IMR-90 (cell line): Measurements from ENCODE around the gene OSTF1.

Experiments
- CEBPB ChIP-seq: IDR thresholded peaks from 2 replicates; pipeline ENCODE4 v1.6.1; 2012; ENCODE audit warnings: low read depth, low read length, improper control_type of control experiment
- CTCF ChIP-seq: conservative IDR thresholded peaks from 2 replicates; pipeline ENCODE4 v1.5.1; 2012; ENCODE audit warnings: mild to moderate bottlenecking, low read depth, low read length, improper control_type of control experiment
- FOS ChIP-seq: fragments of 150-350 bp; IDR thresholded peaks from 2 replicates; pipeline ENCODE4 v1.6.1; 2016; ENCODE audit warnings: low read depth, low read length
- MXI1 ChIP-seq: IDR thresholded peaks from 2 replicates; pipeline ENCODE4 v1.6.1; 2012; ENCODE audit warnings: low read depth, mild to moderate bottlenecking, low read length, moderate library complexity, borderline replicate concordance
- NFE2L2 ChIP-seq: fragments of 150-350 bp; IDR thresholded peaks from 2 replicates; pipeline ENCODE4 v1.6.1; 2016; ENCODE audit warnings: low read depth, mild to moderate bottlenecking, low read length
- POLR2A ChIP-seq: IDR thresholded peaks from 2 replicates; pipeline ENCODE4 v1.6.1; 2012; ENCODE audit warnings: mild to moderate bottlenecking, low read depth, low read length
- RAD21 ChIP-seq: IDR thresholded peaks from 2 replicates; pipeline ENCODE4 v1.6.1; 2012; ENCODE audit warnings: low read length, improper control_type of control experiment
- RFX5 ChIP-seq: IDR thresholded peaks from 2 replicates; pipeline ENCODE4 v1.8.0; 2012; ENCODE audit warnings: low read depth, mild to moderate bottlenecking, low read length, moderate library complexity
- USF2 ChIP-seq: fragments of 150-350 bp; IDR thresholded peaks from 2 replicates; pipeline ENCODE4 v1.6.1; 2017; ENCODE audit warnings: mild to moderate bottlenecking, antibody characterized with exemption, low read length, low read depth

GRCh38 chr9:75109210-75109839, 21.0 kb downstream of the OSTF1 start:
- TF ChIP-seq CTCF (no peak), POLR2A (no peak), CEBPB (no peak), RAD21 (no peak), FOS (no peak), USF2 (no peak), MXI1 (no peak), RFX5 (no peak), NFE2L2 (no peak)
